Sigmoid colon (tissue), 7 donors: ENCODE measurements around the gene LMF1. TPM values are rescaled to one million over a fixed set of nuclear protein-coding genes. Genes with fewer than 3 reads are reported as not detected.
"Not testable (repeated sequence)": the region's sequence is repeated elsewhere in the genome, so short reads cannot be mapped to it uniquely, and the experiment has no call there.

Source experiments
- DNase-seq: peaks from one replicate; pipeline ENCODE4 v3.0.0-alpha.2; 2019
- H3K27ac ChIP-seq, 4 donors: fragments of 200-600 bp; sonication (generic); one replicate each; pipeline ENCODE4 v1.5.1; 2016 to 2019; ENCODE audit warnings: mild to moderate bottlenecking in 1 of 4
- H3K27me3 ChIP-seq, 3 donors: fragments of 200-600 bp; sonication (generic); one replicate each; pipeline ENCODE4 v1.5.1; 2019; ENCODE audit warnings: mild to moderate bottlenecking in 1 of 3
- H3K36me3 ChIP-seq, 4 donors: fragments of 200-600 bp; sonication (generic); one replicate each; pipeline ENCODE4 v1.5.1; 2016 to 2019
- H3K4me1 ChIP-seq, 4 donors: fragments of 200-600 bp; sonication (generic); one replicate each; pipeline ENCODE4 v1.5.1; 2017 to 2019
- H3K4me3 ChIP-seq, 4 donors: fragments of 200-600 bp; sonication (generic); one replicate each; pipeline ENCODE4 v1.5.1; 2017 to 2019; ENCODE audit warnings: mild to moderate bottlenecking in 2 of 4, moderate library complexity in 1 of 4
- H3K9me3 ChIP-seq, 4 donors: fragments of 200-600 bp in 3 of 4; sonication (generic) in 3 of 4; one replicate each; pipeline versions ENCODE4 v1.5.1 to v1.6.1; 2013 to 2019
- CTCF ChIP-seq, 4 experiments: fragments of 450-650 bp in 3 of 4; fragments of 200-600 bp in 1 of 4; IDR thresholded peaks; one replicate each; pipeline ENCODE4 v1.5.1; 2016 to 2019; ENCODE audit warnings: antibody characterized with exemption in 4 of 4, mild to moderate bottlenecking in 3 of 4, moderate library complexity in 2 of 4
- EP300 ChIP-seq, 4 donors: sonication (generic); formaldehyde crosslinking; IDR thresholded peaks; one replicate each; pipeline ENCODE4 v1.6.1; 2017; ENCODE audit warnings: antibody characterized with exemption in 4 of 4
- POLR2A ChIP-seq, 2 donors: fragments of 450-650 bp; IDR thresholded peaks; one replicate each; pipeline ENCODE4 v1.6.1; 2016; ENCODE audit warnings: antibody characterized with exemption in 2 of 2, mild to moderate bottlenecking in 2 of 2, moderate library complexity in 2 of 2
- POLR2AphosphoS5 ChIP-seq, 4 donors: sonication (generic); formaldehyde crosslinking; IDR thresholded peaks; one replicate each; pipeline ENCODE4 v1.6.1; 2017; ENCODE audit warnings: antibody characterized with exemption in 4 of 4
- WGBS, 2 donors: extraction: QIAGEN DNeasy Blood & Tissue Kit; methylation state at CpG; one replicate each; pipeline ENCODE4 v1.1.7; 2013; 5-methylcytosine and 5-hydroxymethylcytosine counted together
- intact Hi-C: fragments of 100-400 bp; cut with DNase I; formaldehyde crosslinking; loops from one replicate; pipeline ENCODE4 v1.15.1; 2023
- polyA plus RNA-seq, 3 donors: library from polyadenylated mRNA; stranded (reverse); fragments of 200-250 nt; gene quantifications; one replicate each; pipeline ENCODE4 v1.2.3, GENCODE V29; 2013
- total RNA-seq, 4 donors: library from RNA; depleted of rRNA; stranded (reverse); fragments of >200 nt; gene quantifications; one replicate each; pipeline ENCODE4 v1.1.0, GENCODE V29; 2016
- donor health status: healthy with polysubstance abuse.
- donor health status: Bipolar disorder and iron deficiency.
- donor health status: healthy.

The LMF1 gene
- total and polyA plus RNA-seq, 7 donors = 1.2 to 34.1 (median 19.9) TPM

- peaks cover 5 to 48% (median 9%) of the 10 kb centered on the region in 4 donors for H3K36me3 ChIP-seq
- no peak overlapping the region for H3K27ac ChIP-seq
- H3K4me1 ChIP-seq = peaks cover 0 to 14% (median 5%) of the 10 kb centered on the region in 4 donors
- TF ChIP-seq CTCF (IDR thresholded peaks at IDR 0.05) = no peak
- TF ChIP-seq POLR2A (IDR thresholded peaks at IDR 0.05) = no peak
- no peak for TF ChIP-seq POLR2AphosphoS5 (IDR thresholded peaks at IDR 0.05)
- TF ChIP-seq EP300 (IDR thresholded peaks at IDR 0.05) = no peak
- no peaks in the 10 kb centered on the region for H3K27me3 ChIP-seq
- no peak for DNase-seq
- WGBS, 2 donors = 80 to 89% methylated on average over 15 of the region's 15 CpGs
- no peak overlapping the region for H3K4me3 ChIP-seq
- intact Hi-C loops = no loop called here
- H3K9me3 ChIP-seq = peaks cover 0 to 2% (median 0%) of the 10 kb centered on the region in 4 donors
Measured at GRCh38 chr16:890217-890616, 80.6 kb downstream of the LMF1 start.

- WGBS, 2 donors = 83 to 91% methylated on average over 11 of the region's 11 CpGs
- DNase-seq = no peak
- Histone ChIP-seq H3K9me3 (peaks cover 0 to 4% (median 0%) of the 10 kb centered on the region in 4 donors), H3K27ac (no peak overlapping the region), H3K4me1 (peaks cover 0 to 14% (median 5%) of the 10 kb centered on the region in 4 donors), H3K4me3 (no peak overlapping the region), H3K27me3 (no peaks in the 10 kb centered on the region), H3K36me3 (peaks cover 5 to 54% (median 12%) of the 10 kb centered on the region in 4 donors)
- intact Hi-C loops = no loop called here
- no peak for TF ChIP-seq POLR2AphosphoS5 (IDR thresholded peaks at IDR 0.05)
- TF ChIP-seq CTCF (IDR thresholded peaks at IDR 0.05) = no peak
- TF ChIP-seq POLR2A (IDR thresholded peaks at IDR 0.05) = no peak
- TF ChIP-seq EP300 (IDR thresholded peaks at IDR 0.05) = no peak
Measured at GRCh38 chr16:889586-889985, 81.2 kb downstream of the LMF1 start.

- intact Hi-C loops = no loop called here
- H3K4me1 ChIP-seq = peaks cover 0 to 14% (median 5%) of the 10 kb centered on the region in 4 donors
- H3K4me3 ChIP-seq = no peak overlapping the region
- TF ChIP-seq POLR2A (IDR thresholded peaks at IDR 0.05) = no peak
- no peak for TF ChIP-seq POLR2AphosphoS5 (IDR thresholded peaks at IDR 0.05)
- TF ChIP-seq CTCF (IDR thresholded peaks at IDR 0.05) = no peak
- no peak for TF ChIP-seq EP300 (IDR thresholded peaks at IDR 0.05)
- WGBS, 2 donors = 90 to 92% methylated on average over 24 of the region's 24 CpGs
- no peaks in the 10 kb centered on the region for H3K27me3 ChIP-seq
- peaks cover 0 to 10% (median 3%) of the 10 kb centered on the region in 4 donors for H3K9me3 ChIP-seq
- peak; percentile 53 for DNase-seq
- peaks cover 5 to 60% (median 13%) of the 10 kb centered on the region in 4 donors for H3K36me3 ChIP-seq
- H3K27ac ChIP-seq = no peak overlapping the region
Measured at GRCh38 chr16:888901-889570, 81.7 kb downstream of the LMF1 start.

GRCh38 chr16:888456-888855, 82.3 kb downstream of the LMF1 start:
- Histone ChIP-seq H3K9me3 (peaks cover 0 to 11% (median 4%) of the 10 kb centered on the region in 4 donors), H3K4me1 (peaks cover 0 to 14% (median 5%) of the 10 kb centered on the region in 4 donors), H3K36me3 (peaks cover 5 to 64% (median 13%) of the 10 kb centered on the region in 4 donors)
- DNase-seq = peak; percentile 46
- H3K27ac ChIP-seq, intact Hi-C loops, H3K27me3 ChIP-seq, H3K4me3 ChIP-seq: not testable (repeated sequence)
- WGBS, 2 donors = 94 to 97% methylated on average over 15 of the region's 15 CpGs

- WGBS, 2 donors = 95 to 96% methylated on average over 20 of the region's 20 CpGs
- intact Hi-C loops = no loop called here
- Histone ChIP-seq H3K9me3 (peaks cover 0 to 11% (median 7%) of the 10 kb centered on the region in 4 donors), H3K4me1 (peaks cover 0 to 14% (median 5%) of the 10 kb centered on the region in 4 donors), H3K27ac (no peak overlapping the region), H3K27me3 (no peaks in the 10 kb centered on the region), H3K36me3 (peaks cover 5 to 64% (median 13%) of the 10 kb centered on the region in 4 donors), H3K4me3 (no peak overlapping the region)
- no peak for TF ChIP-seq POLR2A (IDR thresholded peaks at IDR 0.05)
- TF ChIP-seq POLR2AphosphoS5 (IDR thresholded peaks at IDR 0.05) = no peak
- no peak for TF ChIP-seq EP300 (IDR thresholded peaks at IDR 0.05)
- no peak for TF ChIP-seq CTCF (IDR thresholded peaks at IDR 0.05)
- DNase-seq = peak; percentile 61
Measured at GRCh38 chr16:887846-888245, 82.9 kb downstream of the LMF1 start.
